HCT116 (cell line): Measurements from ENCODE around the gene DOCK11. TPM values are rescaled to one million over a fixed set of nuclear protein-coding genes. Genes with fewer than 3 reads are reported as not detected.

Experiments used
- ATAC-seq: fragments of 200-7000 bp; cut with Tn5 transposase; 2 replicates; pipeline ENCODE4 v1.9.1; 2020; ENCODE audit warnings: mild to moderate bottlenecking, moderate library complexity
- BruUV-seq: library from RNA; stranded (reverse); fragments of 400-500 nt; replicated peaks from 2 replicates; lab custom pipeline; 2021; lab: Mats Ljungman, UMichigan
- CTCF ChIA-PET: fragments of 300-600 bp; sonication (Branson Sonifier 250); formaldehyde crosslinking; loops from one replicate; lab custom pipeline; 2021; ENCODE audit warnings: antibody characterized with exemption; lab: Charles Lee
- POLR2A ChIA-PET: fragments of 300-600, 350-600 bp; sonication (Branson Sonifier 250); formaldehyde crosslinking; loops from one replicate; lab custom pipeline; 2021; ENCODE audit warnings: antibody characterized with exemption; lab: Charles Lee
- RAD21 ChIA-PET, 2 experiments: fragments of 300-600 bp; sonication (Branson Sonifier 250); formaldehyde crosslinking; loops; one replicate each; lab custom pipeline; 2023; ENCODE audit warnings: low total read pairs in 2 of 2; ENCODE audit not compliant: uncharacterized antibody in 2 of 2, unreplicated experiment in 2 of 2, low non-redundant PET in 1 of 2; lab: Charles Lee
- DNase-seq: peaks from one replicate; pipeline ENCODE4 v3.0.0-alpha.2; 2010; ENCODE audit warnings: low read depth, low spot score
- H2AFZ ChIP-seq: fragments of 200-600 bp; shearing (Covaris generic), sonication (generic); 2 replicates; pipeline ENCODE4 v1.6.1; 2017; ENCODE audit warnings: low read depth, mixed run types, mixed read lengths, antibody characterized with exemption, low read length; ENCODE audit not compliant: poor library complexity, severe bottlenecking
- H3K27ac ChIP-seq: 2 replicates; pipeline ENCODE4 v1.5.1; 2012; ENCODE audit warnings: low read depth, low read length
- H3K27me3 ChIP-seq: fragments of 200-600 bp; sonication (generic); 2 replicates; pipeline ENCODE4 v1.6.1; 2016; ENCODE audit warnings: mixed run types, low read length, mixed read lengths; ENCODE audit not compliant: insufficient read depth
- H3K36me3 ChIP-seq, 2 experiments: fragments of 200-500 bp in 1 of 2; fragments of 200-600 bp in 1 of 2; sonication (Bioruptor generic) in 1 of 2; sonication (generic) in 1 of 2; 2 replicates each; pipeline versions ENCODE4 v1.5.1 to v1.6.1; 2014 to 2016; ENCODE audit warnings: low read length in 2 of 2, inconsistent platforms in 1 of 2, mixed read lengths in 1 of 2, mixed run types in 1 of 2; ENCODE audit not compliant: insufficient read depth in 2 of 2, control insufficient read depth in 1 of 2
- H3K4me1 ChIP-seq, 2 experiments: fragments of 200-600 bp in 1 of 2; sonication (generic) in 1 of 2; 2 replicates each; pipeline versions ENCODE4 v1.5.1 to v1.6.1; 2012 to 2017; ENCODE audit warnings: low read length in 2 of 2, inconsistent platforms in 1 of 2, mild to moderate bottlenecking in 1 of 2, mixed read lengths in 1 of 2, mixed run types in 1 of 2, moderate library complexity in 1 of 2; ENCODE audit not compliant: insufficient read depth in 2 of 2, control insufficient read depth in 1 of 2
- H3K4me2 ChIP-seq: fragments of 200-600 bp; sonication (generic); 2 replicates; pipeline ENCODE4 v1.6.1; 2017; ENCODE audit warnings: mixed run types, low read length, mixed read lengths
- H3K4me3 ChIP-seq, 2 experiments: fragments of 200-600 bp in 1 of 2; sonication (generic) in 1 of 2; replicated peaks in 1 of 2; 2 replicates each; pipeline ENCODE4 v1.5.1; 2011 to 2016; ENCODE audit warnings: low read length in 2 of 2, control low read depth in 1 of 2, low read depth in 1 of 2, mild to moderate bottlenecking in 1 of 2, mixed read lengths in 1 of 2, mixed run types in 1 of 2
- H3K79me2 ChIP-seq: fragments of 200-600 bp; sonication (generic); 2 replicates; pipeline ENCODE4 v1.6.1; 2017; ENCODE audit warnings: mild to moderate bottlenecking, mixed run types, low read length, moderate library complexity, mixed read lengths; ENCODE audit not compliant: insufficient read depth
- H3K9ac ChIP-seq: fragments of 200-600 bp; sonication (generic); 2 replicates; pipeline ENCODE4 v1.6.1; 2016; ENCODE audit warnings: low read length, mixed read lengths
- H3K9me2 ChIP-seq: fragments of 200-600 bp; sonication (generic), shearing (Covaris generic); 2 replicates; pipeline ENCODE4 v1.6.1; 2017; ENCODE audit warnings: mixed run types, mild to moderate bottlenecking, moderate library complexity; ENCODE audit not compliant: insufficient read depth
- H3K9me3 ChIP-seq, 2 experiments: fragments of 200-500 bp in 1 of 2; fragments of 200-600 bp in 1 of 2; sonication (Bioruptor generic) in 1 of 2; sonication (generic) in 1 of 2; 2 replicates each; pipeline ENCODE4 v1.6.1; 2014 to 2017; ENCODE audit warnings: low read length in 2 of 2, mixed read lengths in 2 of 2, inconsistent platforms in 1 of 2, low read depth in 1 of 2, mild to moderate bottlenecking in 1 of 2, mixed run types in 1 of 2, moderate library complexity in 1 of 2; ENCODE audit not compliant: control insufficient read depth in 1 of 2, insufficient read depth in 1 of 2
- H4K20me1 ChIP-seq: fragments of 200-600 bp; sonication (generic), shearing (Covaris generic); 2 replicates; pipeline ENCODE4 v1.6.1; 2017; ENCODE audit warnings: mixed run types, mild to moderate bottlenecking, moderate library complexity; ENCODE audit not compliant: insufficient read depth
- CBX3 ChIP-seq: IDR thresholded peaks from 2 replicates; pipeline ENCODE4 v1.6.1; 2012; ENCODE audit warnings: low read depth
- CEBPB ChIP-seq: IDR thresholded peaks from 2 replicates; pipeline ENCODE4 v1.6.1; 2012; ENCODE audit warnings: low read depth
- EZH2 ChIP-seq: fragments of 200-600 bp; sonication (generic); IDR thresholded peaks from 2 replicates; pipeline ENCODE4 v1.6.1; 2017; ENCODE audit warnings: antibody characterized with exemption, mixed run types
- EZH2phosphoT487 ChIP-seq: fragments of 200-600 bp; IDR thresholded peaks from 2 replicates; pipeline ENCODE4 v1.6.1; 2018; ENCODE audit warnings: antibody characterized with exemption, borderline replicate concordance
- MAX ChIP-seq: IDR thresholded peaks from 2 replicates; pipeline ENCODE4 v1.6.1; 2012
- POLR2AphosphoS5 ChIP-seq: IDR thresholded peaks from 2 replicates; pipeline ENCODE4 v1.6.1; 2011; ENCODE audit warnings: mild to moderate bottlenecking, low read depth, low read length, moderate library complexity
- RAD21 ChIP-seq: IDR thresholded peaks from 2 replicates; pipeline ENCODE4 v1.6.1; 2012; ENCODE audit warnings: low read depth, mild to moderate bottlenecking
- TCF7L2 ChIP-seq: IDR thresholded peaks from 2 replicates; pipeline ENCODE4 v1.7.0; 2011; ENCODE audit warnings: borderline replicate concordance, inconsistent platforms; ENCODE audit not compliant: insufficient read depth, insufficient read length; ENCODE audit errors: extremely low read depth
- intact Hi-C: fragments of 100-400 bp; cut with micrococcal nuclease; formaldehyde crosslinking; loops from 2 replicates; pipeline ENCODE4 v1.10.0; 2022
- total RNA-seq: library from RNA; stranded (reverse); gene quantifications from one replicate; pipeline ENCODE4 v1.2.1, GENCODE V29; 2021; ENCODE audit not compliant: unreplicated experiment
- TF ChIP-seq, protein P1 (sequence below), 3 experiments: fragments of 200-600 bp in 1 of 3; sonication (generic) in 1 of 3; IDR thresholded peaks in 2 of 3; conservative IDR thresholded peaks in 1 of 3; 2 replicates each; pipeline ENCODE4 v1.5.1; 2012 to 2017; ENCODE audit warnings: low read depth in 2 of 3, low read length in 2 of 3, antibody characterized with exemption in 1 of 3, borderline replicate concordance in 1 of 3, control low read depth in 1 of 3, mild to moderate bottlenecking in 1 of 3, mixed read lengths in 1 of 3, mixed run types in 1 of 3, moderate library complexity in 1 of 3; ENCODE audit not compliant: insufficient read depth in 1 of 3

Gene DOCK11
- total RNA-seq, 1 experiment from 2014 or later: 0.59 TPM

DNA sequence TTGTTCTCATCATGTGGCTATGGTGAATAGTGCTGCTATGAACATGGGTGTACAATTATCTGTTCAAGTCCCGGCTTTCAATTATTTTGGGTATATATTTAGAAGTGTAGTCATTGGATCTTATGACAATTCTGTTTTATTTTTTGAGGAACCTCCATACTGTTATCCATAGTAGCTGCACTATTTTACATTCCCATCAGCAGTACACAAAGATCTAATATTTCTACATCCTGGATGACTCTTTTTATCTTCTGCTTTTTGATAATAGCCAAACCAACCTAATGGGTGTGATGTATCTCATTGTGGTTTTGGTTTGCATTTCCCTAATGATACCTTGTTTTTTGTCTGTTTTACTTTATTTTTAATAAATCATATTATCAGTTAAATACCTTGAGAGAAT, 218.9 kb downstream of the DOCK11 start:
- no peaks in the 10 kb centered on the region for H3K27me3 ChIP-seq
- intact Hi-C loops: no loop called here
- no peaks in the 10 kb centered on the region for H3K4me1 ChIP-seq
- no peaks in the 10 kb centered on the region for H3K9me3 ChIP-seq
- H2AFZ ChIP-seq: no peak overlapping the region
- no TSS peak for BruUV-seq
- no peaks in the 10 kb centered on the region for H3K9me2 ChIP-seq
- TF ChIP-seq, protein P1, sequence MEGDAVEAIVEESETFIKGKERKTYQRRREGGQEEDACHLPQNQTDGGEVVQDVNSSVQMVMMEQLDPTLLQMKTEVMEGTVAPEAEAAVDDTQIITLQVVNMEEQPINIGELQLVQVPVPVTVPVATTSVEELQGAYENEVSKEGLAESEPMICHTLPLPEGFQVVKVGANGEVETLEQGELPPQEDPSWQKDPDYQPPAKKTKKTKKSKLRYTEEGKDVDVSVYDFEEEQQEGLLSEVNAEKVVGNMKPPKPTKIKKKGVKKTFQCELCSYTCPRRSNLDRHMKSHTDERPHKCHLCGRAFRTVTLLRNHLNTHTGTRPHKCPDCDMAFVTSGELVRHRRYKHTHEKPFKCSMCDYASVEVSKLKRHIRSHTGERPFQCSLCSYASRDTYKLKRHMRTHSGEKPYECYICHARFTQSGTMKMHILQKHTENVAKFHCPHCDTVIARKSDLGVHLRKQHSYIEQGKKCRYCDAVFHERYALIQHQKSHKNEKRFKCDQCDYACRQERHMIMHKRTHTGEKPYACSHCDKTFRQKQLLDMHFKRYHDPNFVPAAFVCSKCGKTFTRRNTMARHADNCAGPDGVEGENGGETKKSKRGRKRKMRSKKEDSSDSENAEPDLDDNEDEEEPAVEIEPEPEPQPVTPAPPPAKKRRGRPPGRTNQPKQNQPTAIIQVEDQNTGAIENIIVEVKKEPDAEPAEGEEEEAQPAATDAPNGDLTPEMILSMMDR (IDR thresholded peaks at IDR 0.05 in 2 of 3, conservative IDR thresholded peaks at IDR 0.05 in 1 of 3; ENCODE audit: borderline replicate concordance in 1 of 3, insufficient read depth in 1 of 3, low read depth in 2 of 3, low read length in 2 of 3): no peak
- TF ChIP-seq MAX: no peak
- TF ChIP-seq TCF7L2: no peak
- TF ChIP-seq CEBPB: no peak
- no peak for TF ChIP-seq CBX3
- no peak for TF ChIP-seq EZH2
- TF ChIP-seq EZH2phosphoT487: no peak
- TF ChIP-seq POLR2AphosphoS5: no peak
- no peak for TF ChIP-seq RAD21
- TF ChIP-seq, all 23 proteins: peak for 0
- no peaks in the 10 kb centered on the region for H3K36me3 ChIP-seq
- no peak overlapping the region for H3K9ac ChIP-seq
- no peak for ATAC-seq
- RAD21 ChIA-PET: no interaction called here
- no peaks in the 10 kb centered on the region for H4K20me1 ChIP-seq
- H3K4me2 ChIP-seq: no peak overlapping the region
- no peaks in the 10 kb centered on the region for H3K79me2 ChIP-seq
- no peak overlapping the region for H3K27ac ChIP-seq
- no peak for DNase-seq
- POLR2A ChIA-PET: no interaction called here
- no peak overlapping the region for H3K4me3 ChIP-seq
- CTCF ChIA-PET: no interaction called here
